Measurements from ENCODE around the gene MSI2.

The MSI2 gene

GRCh38 chr17:57559634-57560318, 303.5 kb downstream of the MSI2 start:
- H3K4me3 ChIP-seq (ENCODE audit: low read depth, low read length) = no peak overlapping the region

- no peak overlapping the region for H3K4me3 ChIP-seq (ENCODE audit: low read depth, low read length)
These were observed 304.0 kb downstream of the MSI2 start for GRCh38 chr17:57560319-57560705.

- no peak overlapping the region for H3K4me3 ChIP-seq (ENCODE audit: low read depth, low read length)
These were observed 304.9 kb downstream of the MSI2 start for GRCh38 chr17:57561072-57561861.

GRCh38 chr17:57562184-57562698, 305.9 kb downstream of the MSI2 start:
- H3K4me3 ChIP-seq (ENCODE audit: low read depth, low read length) = no peak overlapping the region

- H3K4me3 ChIP-seq (ENCODE audit: low read depth, low read length) = no peak overlapping the region
These were observed 307.6 kb downstream of the MSI2 start for GRCh38 chr17:57563958-57564357.

- H3K4me3 ChIP-seq (ENCODE audit: low read depth, low read length) = no peak overlapping the region
These were observed 308.9 kb downstream of the MSI2 start for GRCh38 chr17:57565176-57565575.

GRCh38 chr17:57566721-57567120, 310.4 kb downstream of the MSI2 start:
- H3K4me3 ChIP-seq (ENCODE audit: low read depth, low read length) = no peak overlapping the region

- H3K4me3 ChIP-seq (ENCODE audit: low read depth, low read length) = no peak overlapping the region
These were observed 310.9 kb downstream of the MSI2 start for GRCh38 chr17:57567251-57567650.

- no peak overlapping the region for H3K4me3 ChIP-seq (ENCODE audit: low read depth, low read length)
These were observed 312.0 kb downstream of the MSI2 start for GRCh38 chr17:57568340-57568739.

- H3K4me3 ChIP-seq (ENCODE audit: low read depth, low read length) = no peak overlapping the region
These were observed 312.7 kb downstream of the MSI2 start for GRCh38 chr17:57569021-57569420.

GRCh38 chr17:57569853-57570252, 313.5 kb downstream of the MSI2 start:
- H3K4me3 ChIP-seq (ENCODE audit: low read depth, low read length) = no peak overlapping the region

- H3K4me3 ChIP-seq (ENCODE audit: low read depth, low read length) = no peak overlapping the region
These were observed 314.5 kb downstream of the MSI2 start for GRCh38 chr17:57570724-57571344.

- no peak overlapping the region for H3K4me3 ChIP-seq (ENCODE audit: low read depth, low read length)
These were observed 315.7 kb downstream of the MSI2 start for GRCh38 chr17:57572062-57572461.

GRCh38 chr17:57572600-57572999, 316.3 kb downstream of the MSI2 start:
- H3K4me3 ChIP-seq (ENCODE audit: low read depth, low read length) = no peak overlapping the region

- no peak overlapping the region for H3K4me3 ChIP-seq (ENCODE audit: low read depth, low read length)
These were observed 317.8 kb downstream of the MSI2 start for GRCh38 chr17:57574040-57574513.

- H3K4me3 ChIP-seq (ENCODE audit: low read depth, low read length) = no peak overlapping the region
These were observed 320.4 kb downstream of the MSI2 start for GRCh38 chr17:57576744-57577143.

- H3K4me3 ChIP-seq (ENCODE audit: low read depth, low read length) = no peak overlapping the region
These were observed 321.7 kb downstream of the MSI2 start for GRCh38 chr17:57577751-57578607.

- no peak overlapping the region for H3K4me3 ChIP-seq (ENCODE audit: low read depth, low read length)
These were observed 322.4 kb downstream of the MSI2 start for GRCh38 chr17:57578608-57579225.

GRCh38 chr17:57579245-57579644, 322.9 kb downstream of the MSI2 start:
- no peak overlapping the region for H3K4me3 ChIP-seq (ENCODE audit: low read depth, low read length)

GRCh38 chr17:57580055-57580739, 323.9 kb downstream of the MSI2 start:
- no peak overlapping the region for H3K4me3 ChIP-seq (ENCODE audit: low read depth, low read length)
